ENCODE results near the gene LRRC8C. TPM values are rescaled to one million over a fixed set of nuclear protein-coding genes. Genes with fewer than 3 reads are reported as not detected.

The LRRC8C gene
- total and polyA plus RNA-seq, 2 of the 8 experiments (the other 6 are each of a cell fraction or from before 2014, with no cell fraction given): 1.1 to 2.1 TPM

DNA sequence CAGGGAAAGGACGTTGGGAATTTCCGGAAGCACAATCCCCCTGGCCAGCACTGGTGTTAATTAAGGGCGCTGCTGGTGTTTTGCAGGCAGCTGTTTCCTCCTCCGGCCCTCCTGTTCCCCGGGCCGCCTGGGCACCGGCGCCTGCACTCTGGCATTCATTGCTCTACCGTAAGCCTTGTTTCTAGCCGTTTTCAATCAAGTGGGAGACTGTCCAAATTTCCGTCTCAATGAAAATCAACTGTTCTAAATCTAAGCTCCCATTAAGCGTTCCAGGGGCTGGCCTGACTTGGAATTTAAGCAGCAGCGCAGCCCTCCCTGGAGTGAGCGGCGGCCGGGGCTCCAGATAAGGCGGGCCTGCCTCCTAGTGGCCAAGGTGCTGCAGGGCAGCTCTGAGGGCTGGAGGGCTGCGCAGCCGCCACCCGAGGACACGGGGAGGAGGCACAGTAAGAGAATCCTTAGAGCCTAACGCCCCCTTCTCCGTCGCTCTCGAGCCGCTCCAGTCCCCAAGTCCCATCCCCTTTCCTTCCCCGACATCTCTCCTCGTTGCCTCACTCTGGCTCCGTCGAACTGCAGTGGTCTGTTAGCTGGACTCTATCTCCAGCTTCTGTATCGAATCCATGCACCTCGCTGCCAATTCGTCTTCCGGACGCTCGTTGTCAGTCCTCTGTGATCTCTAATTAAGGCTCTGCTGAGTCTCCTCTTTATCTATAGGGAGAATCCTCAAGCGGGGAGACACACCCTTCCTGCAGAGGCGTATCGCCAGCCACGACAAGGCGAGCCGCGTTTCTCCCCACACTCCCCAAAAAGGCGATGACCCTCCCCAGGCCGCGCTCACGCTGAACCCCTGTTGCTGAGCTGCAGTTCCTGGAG is 130.1 kb downstream of the LRRC8C start (continued):
- TF ChIP-seq TEAD4 (IDR thresholded peaks at IDR 0.05; ENCODE audit: low read depth, low read length) (peak; percentile 74), CEBPB (IDR thresholded peaks at IDR 0.05; ENCODE audit: low read depth, low read length) (no peak), ASH2L (IDR thresholded peaks at IDR 0.05; ENCODE audit: low read length) (peak; percentile 79), TBP (IDR thresholded peaks at IDR 0.05; ENCODE audit: low read depth, low read length) (no peak), CBX5 (IDR thresholded peaks at IDR 0.05; ENCODE audit: low read depth, low read length) (no peak), GABPA (IDR thresholded peaks at IDR 0.05; ENCODE audit: borderline replicate concordance, insufficient read depth, low read length) (no peak), SIN3A (conservative IDR thresholded peaks at IDR 0.05 in 1 of 2, IDR thresholded peaks at IDR 0.05 in 1 of 2; ENCODE audit: low read depth in 1 of 2, low read length in 2 of 2) (no peak), SUZ12 (IDR thresholded peaks at IDR 0.05; ENCODE audit: low read length) (0 out of 2 replicates have a peak, but pooled peaks have one; percentile 7), EP300 (IDR thresholded peaks at IDR 0.05; ENCODE audit: borderline replicate concordance in 1 of 2, low read depth in 2 of 2, low read length in 2 of 2) (peak in 1 of 2 experiments; percentile 11; a peak in 1 of 3 replicates), JUND (IDR thresholded peaks at IDR 0.05; ENCODE audit: low read length) (0 out of 2 replicates have a peak, but pooled peaks have one; percentile 31), MAFK (IDR thresholded peaks at IDR 0.05; ENCODE audit: low read depth, low read length) (no peak), RFX5 (IDR thresholded peaks at IDR 0.05; ENCODE audit: borderline replicate concordance, low read depth, low read length) (no peak), CHD2 (IDR thresholded peaks at IDR 0.05; ENCODE audit: low read length) (no peak), SP2 (IDR thresholded peaks at IDR 0.05; ENCODE audit: low read length) (no peak), KDM4A (IDR thresholded peaks at IDR 0.05; ENCODE audit: low read depth, low read length, severe bottlenecking) (no peak), GTF2F1 (IDR thresholded peaks at IDR 0.05; ENCODE audit: borderline replicate concordance, low read depth, low read length) (peak; percentile 63; the same call in 1 of the 2 replicates), FOSL1 (IDR thresholded peaks at IDR 0.05; ENCODE audit: insufficient read depth, low read depth, low read length) (no peak), ZNF274 (IDR thresholded peaks at IDR 0.05; ENCODE audit: borderline replicate concordance, extremely low read depth, low read length) (no peak), EGR1 (IDR thresholded peaks at IDR 0.05; ENCODE audit: borderline replicate concordance, low read depth, low read length) (no peak), BCL11A (IDR thresholded peaks at IDR 0.05; ENCODE audit: low read depth in 2 of 2, low read length in 2 of 2) (no peak), RAD21 (IDR thresholded peaks at IDR 0.05 in 1 of 2, conservative IDR thresholded peaks at IDR 0.05 in 1 of 2; ENCODE audit: low read depth in 2 of 2, low read length in 2 of 2) (peak; percentile 94 to 97), POLR2AphosphoS5 (IDR thresholded peaks at IDR 0.05; ENCODE audit: low read depth, low read length) (no peak)
- TF ChIP-seq, protein P1, sequence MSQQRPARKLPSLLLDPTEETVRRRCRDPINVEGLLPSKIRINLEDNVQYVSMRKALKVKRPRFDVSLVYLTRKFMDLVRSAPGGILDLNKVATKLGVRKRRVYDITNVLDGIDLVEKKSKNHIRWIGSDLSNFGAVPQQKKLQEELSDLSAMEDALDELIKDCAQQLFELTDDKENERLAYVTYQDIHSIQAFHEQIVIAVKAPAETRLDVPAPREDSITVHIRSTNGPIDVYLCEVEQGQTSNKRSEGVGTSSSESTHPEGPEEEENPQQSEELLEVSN (IDR thresholded peaks at IDR 0.05): 0 out of 2 replicates have a peak, but pooled peaks have one; percentile 7

Measured in H1 (cell line).